Activated CD8-positive, alpha-beta T cell treated with anti-CD3 and anti-CD28 coated beads for 36 hours (primary cell): Measurements from ENCODE around the gene RAD51B. TPM values are rescaled to one million over a fixed set of nuclear protein-coding genes. Genes with fewer than 3 reads are reported as not detected.

Experiments used
- ATAC-seq: fragments of 200-7000 bp; cut with Tn5 transposase; one replicate; pipeline ENCODE4 v1.10.0; 2021; ENCODE audit warnings: mild to moderate bottlenecking, moderate library complexity
- CTCF ChIA-PET: fragments of 350-600 bp; sonication (Branson Sonifier 250); formaldehyde crosslinking; loops from one replicate; lab custom pipeline; 2021; ENCODE audit warnings: antibody characterized with exemption; lab: Charles Lee
- POLR2A ChIA-PET: fragments of 350-600 bp; sonication (Branson Sonifier 250); formaldehyde crosslinking; loops from one replicate; lab custom pipeline; 2021; ENCODE audit warnings: antibody characterized with exemption; lab: Charles Lee
- DNase-seq: peaks from one replicate; pipeline ENCODE4 v3.0.0-alpha.2; 2020
- H3K27ac Mint-ChIP-seq: one replicate; pipeline ENCODE4 v1.8.0; 2021; ENCODE audit warnings: mild to moderate bottlenecking, mixed read lengths
- H3K27me3 Mint-ChIP-seq: one replicate; pipeline ENCODE4 v1.8.0; 2021; ENCODE audit warnings: mixed read lengths
- H3K36me3 Mint-ChIP-seq: one replicate; pipeline ENCODE4 v1.8.0; 2021; ENCODE audit warnings: low read depth, mixed read lengths
- H3K4me1 Mint-ChIP-seq: one replicate; pipeline ENCODE4 v1.8.0; 2021; ENCODE audit warnings: low read depth, mixed read lengths
- H3K4me3 Mint-ChIP-seq: one replicate; pipeline ENCODE4 v1.8.0; 2021; ENCODE audit warnings: mild to moderate bottlenecking, moderate library complexity, mixed read lengths
- H3K9me3 Mint-ChIP-seq: one replicate; pipeline ENCODE4 v1.8.0; 2021; ENCODE audit warnings: mixed read lengths
- CTCF ChIP-seq: fragments of 200-600 bp; IDR thresholded peaks from one replicate; pipeline ENCODE4 v1.8.0; 2022; ENCODE audit warnings: antibody characterized with exemption, mild to moderate bottlenecking
- intact Hi-C: fragments of 100-400 bp; cut with micrococcal nuclease; formaldehyde crosslinking; loops from one replicate; pipeline ENCODE4 v1.10.0; 2022
- total RNA-seq, 2 experiments: library from RNA; stranded (reverse); gene quantifications; one replicate each; pipeline ENCODE4 v1.2.3, GENCODE V29; 2021

RAD51B gene
- total RNA-seq, 2 experiments from 2014 or later = 38.2 to 40.6 TPM

GRCh38 chr14:68307790-68308168, 488.2 kb downstream of the RAD51B start:
- H3K36me3 Mint-ChIP-seq = no peaks in the 10 kb centered on the region
- intact Hi-C loops = no loop called here
- no peak overlapping the region for H3K4me3 Mint-ChIP-seq
- H3K27ac Mint-ChIP-seq = no peak overlapping the region
- H3K9me3 Mint-ChIP-seq = peaks cover 3% of the 10 kb centered on the region
- ChIA-PET CTCF (interaction anchor here (2.0 kb wide), 1 partner anchor 58 kb away, joined by 6 read pairs; no protein-coding TSS in a partner anchor), POLR2A (no interaction called here)
- TF ChIP-seq CTCF = no peak
- ATAC-seq (no peak), DNase-seq (no peak)
- H3K4me1 Mint-ChIP-seq = peaks cover 15% of the 10 kb centered on the region
- no peaks in the 10 kb centered on the region for H3K27me3 Mint-ChIP-seq

DNA sequence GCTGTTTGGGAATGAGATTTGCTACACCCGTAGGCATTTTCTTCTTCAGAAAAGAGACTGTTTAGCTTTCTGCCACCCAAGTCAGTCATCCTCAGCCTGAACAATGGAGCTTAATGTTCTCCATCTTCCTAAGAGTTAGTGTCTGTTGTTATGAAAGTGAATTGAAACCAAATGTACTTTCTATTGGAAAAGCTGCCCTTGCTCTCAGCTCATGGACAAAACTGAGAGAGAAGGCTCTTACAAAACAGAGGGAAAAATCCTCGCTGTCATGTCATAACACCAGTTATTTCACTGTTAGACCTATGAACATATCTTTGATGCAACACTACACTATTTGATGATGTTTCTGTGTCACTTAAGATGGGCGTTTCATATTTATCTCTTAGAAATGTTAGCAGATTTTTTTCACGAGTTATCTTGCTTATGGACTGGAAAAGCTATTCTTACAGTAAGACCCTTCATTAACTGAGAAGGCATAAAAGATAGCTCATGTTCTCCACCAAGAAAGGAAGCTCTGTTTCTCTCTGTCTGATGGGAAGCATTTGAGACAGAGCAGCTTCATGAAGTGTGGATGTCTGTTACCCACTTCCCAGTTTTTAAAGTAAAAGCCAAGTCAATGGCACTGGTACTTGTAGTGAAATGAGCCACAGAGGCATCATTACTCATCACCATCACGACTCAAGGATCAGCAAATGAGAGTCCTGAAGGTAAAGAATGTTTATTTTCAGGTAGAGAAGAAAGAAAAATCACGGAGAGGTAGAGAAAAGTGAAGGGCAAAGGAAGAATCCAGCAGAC, 489.3 kb downstream of the RAD51B start:
- ChIA-PET POLR2A (interaction anchor here (1.8 kb wide), 1 partner anchor 67 kb away, joined by 3 read pairs; no protein-coding TSS in a partner anchor), CTCF (interaction anchor here (2.0 kb wide), 1 partner anchor 59 kb away, joined by 6 read pairs; no protein-coding TSS in a partner anchor)
- intact Hi-C loops = no loop called here
- H3K4me3 Mint-ChIP-seq = no peak overlapping the region
- peaks cover 23% of the 10 kb centered on the region for H3K4me1 Mint-ChIP-seq
- H3K36me3 Mint-ChIP-seq = no peaks in the 10 kb centered on the region
- no peak overlapping the region for H3K27ac Mint-ChIP-seq
- no peak for TF ChIP-seq CTCF
- no peak for DNase-seq
- H3K9me3 Mint-ChIP-seq = no peaks in the 10 kb centered on the region
- no peaks in the 10 kb centered on the region for H3K27me3 Mint-ChIP-seq
- ATAC-seq = no peak

DNA sequence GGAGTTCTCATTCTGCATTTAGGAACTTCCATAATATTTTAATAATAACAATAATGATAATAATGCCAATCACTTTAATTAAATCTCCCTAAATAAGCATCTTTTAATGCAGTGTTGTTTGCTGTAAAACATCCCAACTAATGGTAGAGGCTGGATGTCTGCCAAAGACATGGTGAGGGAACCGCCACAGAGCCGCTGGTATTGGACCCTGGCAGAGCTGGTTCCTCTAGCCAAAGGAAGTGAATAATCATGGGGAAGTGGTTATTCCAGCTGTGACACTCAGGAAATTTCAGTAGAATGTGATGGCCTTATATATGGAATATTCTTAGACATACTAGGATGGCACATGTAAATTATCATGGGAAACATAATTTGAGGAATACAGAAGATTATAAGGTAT, 490.0 kb downstream of the RAD51B start:
- no peak overlapping the region for H3K4me3 Mint-ChIP-seq
- H3K27me3 Mint-ChIP-seq = no peaks in the 10 kb centered on the region
- H3K36me3 Mint-ChIP-seq = no peaks in the 10 kb centered on the region
- TF ChIP-seq CTCF = no peak
- H3K4me1 Mint-ChIP-seq = peaks cover 26% of the 10 kb centered on the region
- ATAC-seq (no peak), DNase-seq (no peak)
- ChIA-PET CTCF (no interaction called here), POLR2A (interaction anchor here (1.8 kb wide), 1 partner anchor 66 kb away, joined by 3 read pairs; no protein-coding TSS in a partner anchor)
- intact Hi-C loops = no loop called here
- no peaks in the 10 kb centered on the region for H3K9me3 Mint-ChIP-seq
- no peak overlapping the region for H3K27ac Mint-ChIP-seq

DNA sequence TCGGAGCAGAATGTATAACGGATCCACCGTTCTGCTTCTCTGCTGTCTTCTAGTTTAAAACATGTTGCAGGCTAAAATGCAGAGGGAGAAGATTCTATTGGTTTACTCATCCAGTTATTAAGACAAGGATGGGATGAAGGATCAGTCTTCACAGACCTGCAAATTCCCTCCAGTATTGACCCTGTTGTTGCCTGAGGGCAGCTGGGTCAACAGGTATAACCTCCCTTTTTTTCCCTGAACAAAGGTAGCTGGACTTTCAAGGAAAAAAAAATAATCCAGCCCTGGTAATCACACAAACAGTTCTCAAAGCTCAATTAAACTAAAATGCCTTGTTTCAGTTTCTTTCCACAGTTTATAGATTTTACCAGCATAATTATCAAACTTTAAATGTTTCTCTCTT, 492.7 kb downstream of the RAD51B start:
- Mint-ChIP-seq H3K27me3 (no peaks in the 10 kb centered on the region), H3K4me1 (peaks cover 20% of the 10 kb centered on the region), H3K9me3 (no peaks in the 10 kb centered on the region), H3K4me3 (no peak overlapping the region), H3K36me3 (peaks cover 4% of the 10 kb centered on the region), H3K27ac (no peak overlapping the region)
- POLR2A ChIA-PET = interaction anchor here (1.3 kb wide), 1 partner anchor 25 kb away, joined by 3 read pairs; no protein-coding TSS in a partner anchor
- no peak for DNase-seq
- no peak for TF ChIP-seq CTCF
- CTCF ChIA-PET = interaction anchor here (1.0 kb wide), 1 partner anchor 502 kb away, joined by 3 read pairs; no protein-coding TSS in a partner anchor
- no peak for ATAC-seq
- intact Hi-C loops = no loop called here
